NCI-H82 (cell line): Measurements from ENCODE around the gene CSF2RB.
"Not testable (repeated sequence)": the region's sequence is repeated elsewhere in the genome, so short reads cannot be mapped to it uniquely, and the experiment has no call there.

Source experiments
- DNase-seq: peaks from one replicate; lab custom pipeline; 2025; lab: John Stamatoyannopoulos, UW

CSF2RB gene

GRCh38 chr22:36968249-36968964 is 55.0 kb downstream of the CSF2RB start:
- DNase-seq = no peak

GRCh38 chr22:36971341-36972125 is 58.1 kb downstream of the CSF2RB start:
- no peak for DNase-seq

GRCh38 chr22:36976606-36977005 is 63.2 kb downstream of the CSF2RB start:
- DNase-seq = no peak

GRCh38 chr22:36977401-36977861 is 64.0 kb downstream of the CSF2RB start:
- DNase-seq = peak; percentile 74

GRCh38 chr22:36977947-36978660 is 64.7 kb downstream of the CSF2RB start:
- DNase-seq = peak; percentile 92

- no peak for DNase-seq
Measured at GRCh38 chr22:36979016-36979910, 65.8 kb downstream of the CSF2RB start.

GRCh38 chr22:36981247-36981775 is 67.9 kb downstream of the CSF2RB start:
- DNase-seq = peak; percentile 9

GRCh38 chr22:36982136-36982535 is 68.7 kb downstream of the CSF2RB start:
- DNase-seq = peak; percentile 70

- DNase-seq = no peak
Measured at GRCh38 chr22:36985211-36985889, 71.9 kb downstream of the CSF2RB start.

- DNase-seq = peak; percentile 54
Measured at GRCh38 chr22:36986242-36986821, 72.9 kb downstream of the CSF2RB start.

GRCh38 chr22:36988075-36988832 is 74.8 kb downstream of the CSF2RB start:
- DNase-seq = no peak

GRCh38 chr22:36989012-36989411 is 75.6 kb downstream of the CSF2RB start:
- not testable (repeated sequence) for DNase-seq
